OCI-M1 (cell line): ENCODE results near the gene FRZB.
A peak's percentile ranks its signal among the peaks of the same experiment; 100 is the strongest.

Experiments
- DNase-seq: peaks from one replicate; lab custom pipeline; 2025; lab: John Stamatoyannopoulos, UW

FRZB gene

DNA sequence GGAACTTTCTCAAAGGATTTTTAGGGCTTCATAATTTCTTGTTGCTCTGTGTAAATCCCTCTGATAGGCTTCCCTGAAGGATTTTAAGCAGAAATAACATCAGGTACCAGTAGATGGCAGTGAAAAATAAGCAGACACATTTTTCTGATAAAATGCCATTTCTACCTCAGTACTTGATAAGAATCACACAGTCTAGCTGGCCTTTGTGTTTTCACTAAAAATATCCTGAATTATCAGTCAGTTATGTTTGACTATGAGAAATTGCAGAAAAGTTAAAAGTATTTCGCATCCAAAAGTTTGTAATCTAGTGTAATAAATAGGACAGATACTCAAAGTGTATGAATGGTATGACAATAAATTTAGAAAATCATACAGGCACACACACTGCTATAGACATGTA, 81.7 kb downstream of the FRZB start:
- DNase-seq = peak; percentile 74

- no peak for DNase-seq
Observed at GRCh38 chr2:182784058-182784706, 82.3 kb downstream of the FRZB start.
